ENCODE measurements around the gene UQCR11. TPM values are rescaled to one million over a fixed set of nuclear protein-coding genes. Genes with fewer than 3 reads are reported as not detected.

The UQCR11 gene
- total RNA-seq, 2 donors from 2014 or later = 32.7 to 51.9 TPM

DNA sequence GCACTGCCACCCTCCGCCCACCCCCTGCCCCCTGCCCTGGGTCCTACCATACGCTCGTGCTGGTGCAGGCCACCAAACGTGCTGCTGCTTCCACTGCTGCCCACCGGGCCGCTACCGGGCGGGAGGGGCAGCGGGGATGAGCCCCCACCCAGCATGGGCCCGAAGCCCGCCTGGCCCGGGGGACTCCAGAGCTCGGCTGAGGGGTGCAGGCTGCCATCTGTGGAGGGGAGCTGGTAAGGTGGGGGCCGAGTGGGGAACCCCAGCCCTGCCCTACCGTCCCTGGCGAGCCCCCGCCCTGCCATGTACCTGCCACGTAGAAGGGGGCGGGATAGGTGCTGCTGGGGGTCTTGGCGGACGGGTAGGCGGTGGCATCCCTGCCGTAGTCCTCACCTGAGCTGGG lies 16.7 kb upstream of the UQCR11 start:
- TF ChIP-seq, protein P1, sequence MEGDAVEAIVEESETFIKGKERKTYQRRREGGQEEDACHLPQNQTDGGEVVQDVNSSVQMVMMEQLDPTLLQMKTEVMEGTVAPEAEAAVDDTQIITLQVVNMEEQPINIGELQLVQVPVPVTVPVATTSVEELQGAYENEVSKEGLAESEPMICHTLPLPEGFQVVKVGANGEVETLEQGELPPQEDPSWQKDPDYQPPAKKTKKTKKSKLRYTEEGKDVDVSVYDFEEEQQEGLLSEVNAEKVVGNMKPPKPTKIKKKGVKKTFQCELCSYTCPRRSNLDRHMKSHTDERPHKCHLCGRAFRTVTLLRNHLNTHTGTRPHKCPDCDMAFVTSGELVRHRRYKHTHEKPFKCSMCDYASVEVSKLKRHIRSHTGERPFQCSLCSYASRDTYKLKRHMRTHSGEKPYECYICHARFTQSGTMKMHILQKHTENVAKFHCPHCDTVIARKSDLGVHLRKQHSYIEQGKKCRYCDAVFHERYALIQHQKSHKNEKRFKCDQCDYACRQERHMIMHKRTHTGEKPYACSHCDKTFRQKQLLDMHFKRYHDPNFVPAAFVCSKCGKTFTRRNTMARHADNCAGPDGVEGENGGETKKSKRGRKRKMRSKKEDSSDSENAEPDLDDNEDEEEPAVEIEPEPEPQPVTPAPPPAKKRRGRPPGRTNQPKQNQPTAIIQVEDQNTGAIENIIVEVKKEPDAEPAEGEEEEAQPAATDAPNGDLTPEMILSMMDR (IDR thresholded peaks at IDR 0.05) = no peak
- H3K27me3 ChIP-seq (replicated peaks; ENCODE audit: insufficient read depth) = no peaks in the 10 kb centered on the region
- H3K36me3 ChIP-seq = peaks cover 26% of the 10 kb centered on the region
- H3K4me3 ChIP-seq = no peak overlapping the region
- H3K9me3 ChIP-seq = no peaks in the 10 kb centered on the region
- H3K27ac ChIP-seq = no peak overlapping the region
- ATAC-seq (ENCODE audit: insufficient number of reproducible peaks, low FRiP score, low read depth) = no peak
- no peak for DNase-seq (ENCODE audit: low spot score)
- H3K4me1 ChIP-seq (ENCODE audit: control insufficient read depth in 1 of 2, low read depth in 2 of 2) = no peaks in the 10 kb centered on the region

DNA sequence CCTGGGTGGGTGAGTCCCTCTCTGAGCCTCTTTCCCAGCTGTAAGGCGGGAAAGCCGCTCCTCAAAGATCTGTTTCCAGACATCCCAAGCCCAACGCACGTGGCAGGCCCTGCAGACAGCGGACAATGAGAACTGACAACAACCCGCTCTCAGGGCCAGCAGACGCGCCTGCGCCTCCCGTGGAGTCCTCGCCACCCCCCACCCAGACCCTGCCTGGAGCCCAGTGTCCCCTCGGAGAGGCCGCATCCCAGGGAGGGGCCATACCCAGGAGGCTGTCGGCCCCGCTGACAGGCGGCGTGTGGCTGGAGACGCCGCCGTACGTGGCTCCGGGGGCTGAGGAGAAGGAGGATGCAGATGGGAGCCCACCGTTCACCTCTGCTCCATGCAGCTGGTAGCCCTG lies 16.3 kb upstream of the UQCR11 start:
- Histone ChIP-seq H3K27ac (no peak overlapping the region), H3K36me3 (peaks cover 26% of the 10 kb centered on the region), H3K9me3 (no peaks in the 10 kb centered on the region), H3K4me1 (ENCODE audit: control insufficient read depth in 1 of 2, low read depth in 2 of 2) (no peaks in the 10 kb centered on the region), H3K27me3 (replicated peaks; ENCODE audit: insufficient read depth) (no peaks in the 10 kb centered on the region), H3K4me3 (no peak overlapping the region)
- ATAC-seq (ENCODE audit: insufficient number of reproducible peaks, low FRiP score, low read depth) (no peak), DNase-seq (ENCODE audit: low spot score) (no peak)
- TF ChIP-seq, protein P1 (IDR thresholded peaks at IDR 0.05) = no peak

DNA sequence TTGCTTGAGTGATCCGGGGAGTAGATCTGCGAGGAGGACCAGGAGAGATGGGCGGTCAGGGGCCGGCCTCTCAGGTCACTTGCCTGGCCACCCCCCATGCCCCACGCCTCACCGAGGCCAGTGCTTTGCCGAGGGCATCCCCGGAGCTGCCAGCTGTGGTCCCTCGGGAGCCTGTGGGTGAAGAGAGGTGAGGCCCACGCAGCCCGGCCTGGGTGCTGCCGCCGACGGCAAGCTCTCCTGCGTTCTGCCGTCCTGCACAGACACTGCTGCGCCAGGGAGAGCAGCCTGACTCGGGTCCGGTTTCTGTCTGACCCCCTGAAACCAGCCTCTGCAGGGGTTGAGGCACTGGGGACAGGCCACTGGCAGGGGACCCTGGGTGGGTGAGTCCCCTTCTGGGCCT lies 15.8 kb upstream of the UQCR11 start:
- no peaks in the 10 kb centered on the region for H3K9me3 ChIP-seq
- no peak for ATAC-seq (ENCODE audit: insufficient number of reproducible peaks, low FRiP score, low read depth)
- no peaks in the 10 kb centered on the region for H3K4me1 ChIP-seq (ENCODE audit: control insufficient read depth in 1 of 2, low read depth in 2 of 2)
- peaks cover 26% of the 10 kb centered on the region for H3K36me3 ChIP-seq
- no peak overlapping the region for H3K27ac ChIP-seq
- DNase-seq (ENCODE audit: low spot score) = no peak
- H3K4me3 ChIP-seq = no peak overlapping the region
- TF ChIP-seq, protein P1 (IDR thresholded peaks at IDR 0.05) = no peak
- H3K27me3 ChIP-seq (replicated peaks; ENCODE audit: insufficient read depth) = no peaks in the 10 kb centered on the region

DNA sequence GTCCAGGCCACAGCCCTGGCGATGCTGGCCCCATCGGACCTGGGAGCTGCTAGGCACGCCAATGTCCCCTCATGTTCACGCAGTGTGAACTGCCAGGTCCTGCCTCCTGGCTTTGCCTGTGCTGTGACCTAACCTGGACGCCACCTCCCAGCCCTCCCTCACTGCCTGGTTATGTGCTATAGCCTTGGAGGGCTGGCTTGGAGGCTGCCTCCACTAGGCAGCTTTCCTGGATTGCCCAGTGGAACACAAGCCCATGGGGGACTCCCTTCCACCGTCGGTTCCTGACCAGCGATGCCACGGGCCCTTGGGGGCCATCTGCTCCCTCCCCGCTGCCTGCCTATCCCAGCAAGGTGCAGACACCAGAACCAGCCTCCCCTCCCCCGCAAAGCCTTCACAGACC lies 15.2 kb upstream of the UQCR11 start:
- TF ChIP-seq, protein P1 (IDR thresholded peaks at IDR 0.05) = no peak
- ATAC-seq (ENCODE audit: insufficient number of reproducible peaks, low FRiP score, low read depth) = no peak
- peaks cover 26% of the 10 kb centered on the region for H3K36me3 ChIP-seq

DNA sequence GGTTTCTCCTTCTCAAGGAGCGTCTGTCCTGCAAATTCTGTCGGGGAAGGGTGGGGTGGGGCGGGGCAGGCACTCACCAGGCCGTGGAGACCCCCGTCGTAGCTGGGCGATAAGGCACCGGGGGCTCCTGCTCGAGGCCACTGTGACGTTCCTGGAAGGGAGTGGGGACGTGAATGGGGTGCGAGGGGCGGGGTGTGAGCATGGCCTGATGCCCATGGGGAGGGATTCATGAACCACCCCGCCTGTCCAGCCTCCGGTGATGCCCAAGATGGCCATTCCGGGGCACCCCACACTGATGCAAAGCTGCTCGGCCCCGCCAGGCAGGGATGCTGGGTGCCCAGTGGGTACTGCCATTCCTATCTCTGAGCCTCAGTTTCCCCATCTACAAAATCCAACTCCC lies 14.4 kb upstream of the UQCR11 start:
- ATAC-seq (ENCODE audit: insufficient number of reproducible peaks, low FRiP score, low read depth) (no peak), DNase-seq (ENCODE audit: low spot score) (no peak)
- no peaks in the 10 kb centered on the region for H3K9me3 ChIP-seq
- no peak overlapping the region for H3K27ac ChIP-seq
- TF ChIP-seq, protein P1 (IDR thresholded peaks at IDR 0.05) = no peak
- H3K4me3 ChIP-seq = no peak overlapping the region
- H3K4me1 ChIP-seq (ENCODE audit: control insufficient read depth in 1 of 2, low read depth in 2 of 2) = no peaks in the 10 kb centered on the region
- peaks cover 32% of the 10 kb centered on the region for H3K36me3 ChIP-seq
- no peaks in the 10 kb centered on the region for H3K27me3 ChIP-seq (replicated peaks; ENCODE audit: insufficient read depth)

More for the DNA sequence above, 15.2 kb upstream of the UQCR11 start:
- H3K27me3 ChIP-seq (replicated peaks; ENCODE audit: insufficient read depth) = no peaks in the 10 kb centered on the region
- DNase-seq (ENCODE audit: low spot score) = no peak
- no peaks in the 10 kb centered on the region for H3K4me1 ChIP-seq (ENCODE audit: control insufficient read depth in 1 of 2, low read depth in 2 of 2)
- H3K4me3 ChIP-seq = no peak overlapping the region
- no peaks in the 10 kb centered on the region for H3K9me3 ChIP-seq
- no peak overlapping the region for H3K27ac ChIP-seq

Data from thoracic aorta (tissue), 2 donors.